ENCODE measurements around the gene FTO.

DNA sequence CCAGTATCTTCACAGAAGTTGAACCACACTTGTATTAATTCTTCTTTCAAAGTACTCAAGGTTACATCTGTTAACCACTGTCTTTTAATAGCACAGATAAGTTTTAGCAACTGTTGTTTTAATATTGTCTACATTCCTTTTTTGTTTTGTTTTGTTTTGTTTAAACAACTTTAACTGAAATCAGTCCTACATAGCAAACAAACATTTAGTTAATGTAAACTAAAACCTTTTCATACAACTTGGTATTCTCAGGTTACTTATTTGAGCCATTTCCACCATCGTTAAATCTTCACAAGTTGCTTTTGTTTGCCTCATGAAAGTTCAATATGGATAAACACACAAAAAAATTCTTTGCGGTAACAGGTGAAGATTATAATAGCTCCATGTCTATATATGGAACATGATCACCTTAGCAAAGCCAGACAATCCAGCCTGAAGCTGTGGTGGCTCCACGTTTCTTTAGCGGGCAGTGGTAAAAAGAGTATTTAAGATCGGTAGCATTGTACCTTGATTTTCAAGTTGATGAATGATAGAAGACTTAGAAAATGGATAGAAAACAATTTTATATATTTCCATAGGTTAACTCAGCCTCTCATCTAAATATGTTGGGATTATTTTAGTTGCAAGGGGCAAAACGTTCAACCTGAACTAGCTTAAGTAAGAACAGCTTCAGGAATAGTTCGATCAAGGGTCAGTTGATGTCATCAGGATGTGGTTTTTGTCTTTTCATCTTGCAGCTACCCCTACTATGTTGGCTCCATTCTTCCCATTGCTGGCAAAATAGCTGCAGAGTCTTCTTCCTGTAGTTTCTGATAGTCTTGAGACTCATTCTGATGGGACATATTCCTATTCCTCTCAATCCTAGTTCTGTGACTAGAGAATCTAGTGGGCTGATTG is 182.8 kb downstream of the FTO start:
- TF ChIP-seq CTCF (IDR thresholded peaks at IDR 0.05; ENCODE audit: poor library complexity) (no peak), EZH2 (IDR thresholded peaks at IDR 0.05; ENCODE audit: borderline replicate concordance) (no peak), EZH2phosphoT487 (IDR thresholded peaks at IDR 0.05; ENCODE audit: low read depth, severe bottlenecking, unreplicated experiment) (peak; percentile 94)

Data from hepatocyte (in vitro differentiated cells).